Measurements from ENCODE around the gene C2orf42. TPM values are rescaled to one million over a fixed set of nuclear protein-coding genes. Genes with fewer than 3 reads are reported as not detected.

Gene C2orf42
- total RNA-seq, 1 experiment from 2014 or later = 17.1 TPM

DNA sequence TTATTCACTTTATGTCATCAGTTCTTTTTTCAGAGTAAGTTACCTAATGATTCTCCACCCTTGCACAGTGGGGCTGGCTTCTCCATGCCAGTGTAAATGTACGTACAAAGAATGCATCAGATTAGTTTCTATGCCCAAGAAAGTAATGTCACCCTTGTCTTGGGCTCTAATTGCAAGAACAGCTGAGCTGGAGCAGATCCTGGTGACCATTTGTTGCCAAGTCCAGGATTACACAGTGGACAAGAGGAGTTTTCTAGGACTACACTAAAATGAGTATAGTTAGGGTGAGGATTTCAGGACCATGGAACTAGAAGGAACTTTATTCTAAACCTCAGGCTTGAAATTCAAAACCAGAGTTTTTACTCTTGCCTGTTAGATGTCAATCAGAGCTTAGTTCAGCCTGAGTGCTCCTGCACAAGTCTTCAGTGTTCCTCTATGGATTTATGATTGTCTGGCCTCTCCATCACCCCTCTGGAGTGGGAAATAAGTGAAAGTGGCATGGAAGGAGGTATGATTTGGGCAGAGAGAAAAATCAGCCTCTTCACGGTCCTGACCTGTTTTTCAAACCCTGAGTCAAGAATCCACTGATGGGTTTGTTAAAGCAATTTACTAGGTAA, 73.8 kb downstream of the C2orf42 start:
- TF ChIP-seq EZH2 (IDR thresholded peaks at IDR 0.05; ENCODE audit: low read length, unreplicated experiment) (no peak), EZH2phosphoT487 (IDR thresholded peaks at IDR 0.05; ENCODE audit: borderline replicate concordance, low read length) (no peak)
- TF ChIP-seq, protein P1, sequence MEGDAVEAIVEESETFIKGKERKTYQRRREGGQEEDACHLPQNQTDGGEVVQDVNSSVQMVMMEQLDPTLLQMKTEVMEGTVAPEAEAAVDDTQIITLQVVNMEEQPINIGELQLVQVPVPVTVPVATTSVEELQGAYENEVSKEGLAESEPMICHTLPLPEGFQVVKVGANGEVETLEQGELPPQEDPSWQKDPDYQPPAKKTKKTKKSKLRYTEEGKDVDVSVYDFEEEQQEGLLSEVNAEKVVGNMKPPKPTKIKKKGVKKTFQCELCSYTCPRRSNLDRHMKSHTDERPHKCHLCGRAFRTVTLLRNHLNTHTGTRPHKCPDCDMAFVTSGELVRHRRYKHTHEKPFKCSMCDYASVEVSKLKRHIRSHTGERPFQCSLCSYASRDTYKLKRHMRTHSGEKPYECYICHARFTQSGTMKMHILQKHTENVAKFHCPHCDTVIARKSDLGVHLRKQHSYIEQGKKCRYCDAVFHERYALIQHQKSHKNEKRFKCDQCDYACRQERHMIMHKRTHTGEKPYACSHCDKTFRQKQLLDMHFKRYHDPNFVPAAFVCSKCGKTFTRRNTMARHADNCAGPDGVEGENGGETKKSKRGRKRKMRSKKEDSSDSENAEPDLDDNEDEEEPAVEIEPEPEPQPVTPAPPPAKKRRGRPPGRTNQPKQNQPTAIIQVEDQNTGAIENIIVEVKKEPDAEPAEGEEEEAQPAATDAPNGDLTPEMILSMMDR (conservative IDR thresholded peaks at IDR 0.05; ENCODE audit: low read depth, low read length) = no peak
- Histone ChIP-seq H3K4me3 (ENCODE audit: low read length) (no peak overlapping the region), H3K36me3 (ENCODE audit: low read depth, low read length) (no peaks in the 10 kb centered on the region), H3K27me3 (ENCODE audit: low read length) (no peaks in the 10 kb centered on the region), H3F3A (ENCODE audit: low read length, unreplicated experiment) (no peaks in the 10 kb centered on the region), H2AFZ (ENCODE audit: low read length) (no peak overlapping the region), H3K9ac (ENCODE audit: low read length) (no peak overlapping the region), H3K9me3 (ENCODE audit: low read length) (no peaks in the 10 kb centered on the region), H3K79me2 (ENCODE audit: low read length) (no peaks in the 10 kb centered on the region), H3K4me1 (ENCODE audit: insufficient read depth, low read length) (no peaks in the 10 kb centered on the region), H3K4me2 (ENCODE audit: low read length) (no peak overlapping the region), H4K20me1 (ENCODE audit: low read length) (no peaks in the 10 kb centered on the region), H3K27ac (ENCODE audit: low read length) (no peak overlapping the region), H3K9me2 (replicated peaks; ENCODE audit: low read length) (no peaks in the 10 kb centered on the region)
- BruUV-seq (replicated peaks) = no TSS peak
- DNase-seq (no peak), ATAC-seq (no peak)
- intact Hi-C loops (cut with micrococcal nuclease) = no loop called here
- CTCF ChIA-PET = no interaction called here
- POLR2A ChIA-PET (ENCODE audit: unreplicated experiment) = no interaction called here

DNA sequence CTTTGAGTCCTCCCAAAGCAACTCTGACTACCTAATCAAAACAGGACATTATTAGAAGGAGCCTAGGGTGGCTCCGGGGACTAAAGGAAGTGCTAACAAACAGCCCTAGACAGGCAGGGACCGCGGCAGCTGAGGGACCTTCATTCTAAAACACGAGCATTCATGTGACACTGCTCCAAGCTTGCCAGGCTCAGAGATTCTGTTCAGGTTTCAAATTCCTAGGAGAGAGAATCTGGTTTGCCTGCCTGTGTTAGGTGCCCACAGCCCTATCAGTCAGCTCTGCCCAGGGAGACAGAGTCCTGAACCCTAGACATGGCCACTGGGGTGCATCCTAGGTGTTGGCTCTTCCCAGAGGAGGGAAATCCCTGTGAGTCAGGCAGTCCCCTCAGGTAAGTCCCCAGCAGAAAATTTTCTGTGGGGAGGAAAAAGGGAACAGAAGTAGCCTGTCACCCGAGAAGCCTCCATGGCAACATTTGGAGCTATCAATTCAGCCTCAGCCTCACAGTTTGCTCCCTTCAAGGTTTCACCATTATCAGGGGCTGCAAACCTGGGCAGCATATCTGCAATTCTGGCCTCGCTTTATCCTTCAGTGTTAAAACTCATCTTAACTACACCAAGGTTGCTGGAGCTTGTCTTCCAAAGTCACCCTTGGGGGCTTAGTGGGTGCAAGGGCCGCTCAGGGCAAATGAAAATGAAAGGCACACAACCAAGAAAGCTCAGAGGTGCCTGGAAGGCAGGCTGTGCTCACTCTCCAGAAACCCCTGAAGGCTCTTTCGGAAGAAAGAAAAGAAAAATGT, 75.0 kb downstream of the C2orf42 start:
- DNase-seq = no peak
- no peaks in the 10 kb centered on the region for H3K27me3 ChIP-seq (ENCODE audit: low read length)
- no peak overlapping the region for H3K27ac ChIP-seq (ENCODE audit: low read length)
- no peaks in the 10 kb centered on the region for H4K20me1 ChIP-seq (ENCODE audit: low read length)
- BruUV-seq (replicated peaks) = no TSS peak
- H3K9ac ChIP-seq (ENCODE audit: low read length) = no peak overlapping the region
- no peaks in the 10 kb centered on the region for H3K4me1 ChIP-seq (ENCODE audit: insufficient read depth, low read length)
- TF ChIP-seq EZH2phosphoT487 (IDR thresholded peaks at IDR 0.05; ENCODE audit: borderline replicate concordance, low read length) = no peak
- TF ChIP-seq EZH2 (IDR thresholded peaks at IDR 0.05; ENCODE audit: low read length, unreplicated experiment) = no peak
- TF ChIP-seq, protein P1 (conservative IDR thresholded peaks at IDR 0.05; ENCODE audit: low read depth, low read length) = no peak
- ChIA-PET CTCF (no interaction called here), POLR2A (ENCODE audit: unreplicated experiment) (no interaction called here)
- H3K9me2 ChIP-seq (replicated peaks; ENCODE audit: low read length) = no peaks in the 10 kb centered on the region
- no peak overlapping the region for H3K4me3 ChIP-seq (ENCODE audit: low read length)
- no peaks in the 10 kb centered on the region for H3K36me3 ChIP-seq (ENCODE audit: low read depth, low read length)
- H3K4me2 ChIP-seq (ENCODE audit: low read length) = no peak overlapping the region
- no peak for ATAC-seq
- intact Hi-C loops (cut with micrococcal nuclease) = no loop called here
- H2AFZ ChIP-seq (ENCODE audit: low read length) = no peak overlapping the region
- no peaks in the 10 kb centered on the region for H3K79me2 ChIP-seq (ENCODE audit: low read length)
- H3K9me3 ChIP-seq (ENCODE audit: low read length) = no peaks in the 10 kb centered on the region
- H3F3A ChIP-seq (ENCODE audit: low read length, unreplicated experiment) = no peaks in the 10 kb centered on the region
